NCI-H1436 (cell line): ENCODE results near the gene EPHA3.

ENCODE experiments used
- DNase-seq: peaks from one replicate; lab custom pipeline; 2025; lab: John Stamatoyannopoulos, UW

Gene EPHA3

DNA sequence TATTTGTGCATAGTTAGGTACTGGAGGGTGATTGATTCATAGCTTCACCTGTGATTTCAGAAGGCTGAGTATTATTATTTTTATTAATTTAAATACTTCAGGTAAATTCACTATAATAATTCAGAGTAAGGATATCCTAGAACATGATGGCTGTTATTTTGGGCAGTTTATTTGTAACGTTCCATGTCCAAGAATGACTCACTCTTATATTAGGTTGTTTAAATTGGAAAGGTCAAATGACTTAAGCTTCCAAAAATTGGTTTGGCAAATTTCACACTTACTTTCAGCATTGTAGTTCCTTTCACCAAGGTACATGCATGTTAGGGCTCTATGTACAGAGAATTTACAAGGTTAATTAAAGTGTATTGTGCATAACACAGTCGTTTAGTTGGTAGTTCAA lies 120.2 kb downstream of the EPHA3 start:
- DNase-seq: no peak

DNA sequence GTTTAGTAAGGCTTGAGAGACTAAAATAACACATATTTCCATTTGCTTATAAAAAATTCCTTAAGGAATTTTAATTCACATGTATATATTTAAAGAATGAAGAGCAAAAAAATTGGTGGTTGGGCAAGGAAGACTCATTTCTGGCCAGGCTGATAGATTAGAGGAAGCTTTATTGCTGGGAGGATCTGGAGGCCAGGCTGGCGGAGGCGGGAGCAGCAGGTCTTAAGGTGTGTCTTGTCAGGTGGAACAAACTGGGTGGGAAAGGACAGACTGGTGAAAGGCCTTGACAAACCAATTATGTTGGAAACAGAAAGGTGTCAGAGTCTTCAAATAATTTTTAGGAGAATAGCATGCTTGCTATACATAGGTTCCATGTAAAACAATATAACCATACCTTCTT lies 124.7 kb downstream of the EPHA3 start:
- no peak for DNase-seq

DNA sequence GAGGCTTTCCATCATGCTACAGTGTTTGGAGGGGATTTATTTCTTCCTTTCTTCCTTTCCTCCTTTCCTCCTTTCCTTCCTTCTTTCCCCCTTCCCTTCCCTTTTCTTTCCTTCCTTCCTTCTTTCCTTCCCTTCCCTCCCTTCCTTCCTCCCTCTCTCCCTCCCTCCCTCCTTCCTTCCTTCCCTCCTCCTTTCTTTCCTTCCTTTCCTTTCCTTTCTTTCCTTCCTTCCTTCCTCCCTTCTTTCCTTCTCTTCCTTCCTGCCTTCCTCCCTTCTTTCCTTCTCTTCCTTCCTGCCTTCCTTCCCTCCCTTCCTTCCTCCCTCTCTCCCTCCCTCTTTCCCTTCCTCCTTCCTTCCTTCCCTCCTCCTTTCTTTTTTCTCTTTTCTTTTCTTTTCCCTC lies 127.2 kb downstream of the EPHA3 start:
- DNase-seq: no peak

DNA sequence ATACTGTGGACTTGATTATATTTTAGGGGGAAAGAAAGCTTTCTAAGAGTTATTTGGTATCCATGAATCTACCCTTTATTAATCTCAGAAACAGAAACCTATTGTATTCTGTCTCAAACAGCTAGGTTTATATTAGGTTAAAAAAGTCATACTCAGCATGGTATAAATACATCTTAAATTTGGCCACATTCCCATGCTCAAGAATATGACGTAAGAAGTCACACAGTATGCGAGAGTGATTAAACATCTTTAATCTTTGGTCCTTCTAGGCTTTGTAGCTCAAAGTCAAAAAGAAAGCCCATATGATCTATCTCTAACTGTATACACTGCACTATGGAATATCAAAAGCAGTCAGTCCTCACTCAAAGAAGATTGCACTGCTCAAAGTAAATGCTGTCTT lies 131.4 kb downstream of the EPHA3 start:
- DNase-seq: no peak

DNA sequence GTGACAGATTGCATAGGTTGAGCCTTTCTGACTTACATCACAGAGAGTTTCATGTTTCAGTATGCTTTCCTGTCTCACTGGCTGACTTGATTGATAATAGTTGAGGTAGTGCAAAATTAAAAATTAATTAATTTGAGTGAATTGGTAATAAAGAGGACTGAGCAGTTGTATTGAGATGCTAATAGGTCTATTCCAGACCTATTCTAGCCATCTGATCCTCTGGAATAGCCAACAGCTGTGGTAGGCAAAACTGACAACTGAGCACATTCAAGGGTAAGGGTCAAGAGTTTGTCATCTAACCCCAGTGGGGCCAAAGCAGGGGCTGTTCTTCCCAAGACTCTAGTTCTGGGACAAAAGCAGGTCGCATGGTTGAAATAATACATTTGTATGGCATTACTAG lies 132.4 kb downstream of the EPHA3 start:
- no peak for DNase-seq

DNA sequence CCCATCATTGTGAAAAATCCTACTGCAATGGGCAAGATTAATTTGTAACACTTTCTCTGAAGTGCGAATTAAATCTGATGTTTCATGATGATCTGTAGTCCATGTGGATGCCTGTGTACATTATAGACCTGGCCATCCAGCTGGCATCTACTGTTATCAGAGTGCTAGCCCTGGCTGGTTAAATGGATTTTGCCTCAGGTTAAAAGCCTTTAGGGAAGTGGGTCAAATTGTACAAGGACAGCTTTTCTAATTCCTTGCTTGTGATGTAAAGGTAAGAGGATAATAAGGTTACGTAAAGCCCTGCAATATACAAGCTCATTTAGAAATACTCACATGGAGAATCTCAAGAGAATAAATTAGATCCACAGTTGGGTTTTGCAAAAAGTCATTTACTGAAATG lies 138.2 kb downstream of the EPHA3 start:
- DNase-seq: peak; percentile 24

DNA sequence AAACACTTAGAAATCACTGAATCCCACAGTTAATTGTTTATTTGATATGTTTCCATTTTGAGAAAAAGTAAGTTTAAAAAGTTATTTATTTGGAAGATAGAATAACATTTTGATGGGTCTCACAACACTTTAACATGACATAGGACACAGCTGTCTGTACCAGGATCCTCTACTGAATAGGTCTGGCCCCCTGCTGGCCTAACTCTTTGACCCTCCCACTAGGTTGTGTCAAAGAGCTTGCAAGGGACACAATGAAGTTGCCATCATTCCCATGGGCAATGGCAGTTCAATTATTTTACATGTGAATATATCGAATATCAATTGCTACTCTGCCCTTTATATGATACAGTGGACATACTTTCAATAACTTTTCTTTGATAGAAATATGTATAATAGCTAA lies 138.9 kb downstream of the EPHA3 start:
- DNase-seq: no peak

DNA sequence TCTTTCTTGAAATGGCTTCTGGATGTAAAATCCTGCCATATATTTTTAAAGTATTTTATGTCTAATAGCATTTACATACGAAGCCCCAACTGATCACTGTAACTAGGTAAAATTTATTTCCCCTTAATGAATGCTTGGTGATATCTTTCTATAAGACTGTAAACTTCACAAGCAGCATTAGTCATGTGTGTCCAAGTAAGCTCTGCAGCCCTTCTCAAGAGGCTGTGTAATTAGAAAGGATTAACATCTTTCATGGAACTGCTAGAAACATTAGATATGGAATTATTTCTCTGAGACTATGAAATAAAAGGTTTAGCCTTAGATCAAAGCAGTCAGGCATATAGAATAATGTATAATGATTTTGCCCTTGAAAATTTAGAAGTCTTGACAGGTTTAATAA lies 143.3 kb downstream of the EPHA3 start:
- DNase-seq: no peak

DNA sequence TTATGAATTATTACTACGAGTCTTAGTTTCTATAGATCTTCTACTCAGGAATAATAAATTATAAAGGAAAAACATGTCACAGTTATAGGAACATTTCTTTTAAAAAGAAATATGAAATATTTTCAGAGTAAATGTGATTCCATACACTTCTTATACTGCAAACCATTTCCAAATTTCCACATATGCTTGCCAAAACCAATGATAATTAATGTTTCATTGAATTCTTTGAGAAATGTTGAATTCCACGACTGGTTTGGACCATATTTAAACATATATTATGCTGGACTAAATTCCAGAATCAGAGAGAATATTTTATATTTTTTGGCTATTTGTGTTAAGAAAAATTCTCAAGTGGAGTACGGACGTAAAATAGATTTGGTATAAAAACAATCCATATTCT lies 144.6 kb downstream of the EPHA3 start:
- no peak for DNase-seq

DNA sequence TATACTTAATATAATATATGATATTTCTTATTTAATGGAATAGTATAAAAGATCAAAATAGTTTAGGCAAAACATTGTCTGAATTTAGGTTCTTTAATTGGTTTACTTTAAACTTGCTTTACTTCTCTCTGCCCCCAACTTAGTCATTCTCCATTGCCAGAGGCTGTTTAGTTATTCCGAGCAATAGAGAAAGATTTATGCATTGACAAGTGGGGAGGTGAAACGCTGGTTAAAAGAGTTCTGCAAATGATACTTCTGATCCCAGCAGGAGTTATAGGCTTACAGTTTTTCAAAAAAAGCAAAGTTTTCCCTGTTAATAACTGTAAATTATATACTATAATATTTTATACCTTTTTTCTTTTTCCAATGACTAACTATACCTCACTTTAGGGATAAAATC lies 145.4 kb downstream of the EPHA3 start:
- DNase-seq: no peak

DNA sequence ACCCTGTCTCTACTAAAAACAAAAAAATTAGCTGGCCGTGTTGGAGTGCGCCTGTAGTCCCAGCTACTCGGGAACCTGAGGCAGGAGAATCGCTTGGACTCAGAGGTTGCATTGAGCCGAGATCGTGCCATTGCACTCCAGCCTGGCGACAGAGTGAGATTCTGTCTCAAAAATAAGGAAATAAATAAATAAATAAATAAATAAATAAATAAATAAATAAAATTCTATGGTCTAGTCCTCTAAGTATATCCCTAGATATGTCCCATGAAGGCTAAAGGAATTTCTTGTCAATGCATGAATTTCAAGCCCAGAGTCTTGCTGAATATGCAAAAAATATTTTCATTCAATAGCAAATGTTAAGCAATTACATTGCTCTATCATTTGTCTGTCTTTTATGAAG lies 149.0 kb downstream of the EPHA3 start:
- no peak for DNase-seq

DNA sequence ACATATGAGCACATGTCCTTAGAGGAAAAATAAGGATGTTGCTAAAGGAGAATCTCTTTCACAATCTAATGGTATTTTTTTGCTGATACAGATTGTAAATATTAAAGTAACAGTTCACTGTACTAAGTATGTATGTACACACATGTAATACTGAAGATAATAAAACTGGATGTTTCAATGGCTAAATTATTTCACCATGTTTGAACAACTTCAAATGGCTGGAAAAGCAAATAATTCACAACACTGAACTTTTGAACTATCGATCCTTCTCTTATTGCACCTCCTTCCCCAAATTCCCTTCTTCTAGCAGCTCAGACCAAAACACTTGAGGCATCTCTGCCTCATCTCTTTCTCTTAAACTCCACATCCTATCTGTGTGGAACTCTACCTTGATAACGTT lies 149.5 kb downstream of the EPHA3 start:
- DNase-seq: no peak

DNA sequence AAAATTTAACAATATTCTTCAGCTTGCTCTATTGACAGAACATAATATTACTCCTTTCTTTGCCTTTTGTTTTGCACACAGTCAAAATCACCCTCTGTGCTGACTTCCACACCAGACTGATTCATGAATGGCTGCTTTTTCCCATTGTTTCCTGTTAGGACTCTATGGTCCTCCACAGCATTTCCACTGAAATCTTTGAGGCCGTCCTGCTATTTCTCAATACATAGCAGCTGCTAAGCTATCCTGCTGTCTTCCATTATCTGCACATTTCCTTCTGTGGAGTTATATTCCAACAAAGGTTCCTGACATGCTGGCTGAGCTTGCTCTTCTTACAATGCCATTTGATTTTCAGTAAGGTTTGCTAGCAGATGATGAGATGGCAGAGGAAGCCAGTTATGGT lies 153.3 kb downstream of the EPHA3 start:
- no peak for DNase-seq

DNA sequence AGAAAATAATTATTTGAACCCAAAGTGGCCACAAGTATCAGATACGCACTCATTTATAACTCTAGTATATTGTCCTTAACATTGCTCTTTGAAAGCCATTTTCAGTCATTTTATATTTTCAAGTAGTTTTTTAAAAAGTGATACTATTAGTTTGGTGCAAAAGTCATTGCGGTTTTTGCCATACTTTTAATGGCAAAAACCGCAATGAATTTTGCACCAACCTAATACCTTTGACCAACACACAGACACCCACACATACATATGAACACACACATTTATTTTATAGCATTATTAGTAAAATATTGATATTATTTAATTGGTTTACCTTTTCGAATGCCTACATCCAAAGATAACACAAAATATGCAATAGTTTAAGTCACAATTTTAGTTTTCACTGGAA lies 154.3 kb downstream of the EPHA3 start:
- DNase-seq: no peak

DNA sequence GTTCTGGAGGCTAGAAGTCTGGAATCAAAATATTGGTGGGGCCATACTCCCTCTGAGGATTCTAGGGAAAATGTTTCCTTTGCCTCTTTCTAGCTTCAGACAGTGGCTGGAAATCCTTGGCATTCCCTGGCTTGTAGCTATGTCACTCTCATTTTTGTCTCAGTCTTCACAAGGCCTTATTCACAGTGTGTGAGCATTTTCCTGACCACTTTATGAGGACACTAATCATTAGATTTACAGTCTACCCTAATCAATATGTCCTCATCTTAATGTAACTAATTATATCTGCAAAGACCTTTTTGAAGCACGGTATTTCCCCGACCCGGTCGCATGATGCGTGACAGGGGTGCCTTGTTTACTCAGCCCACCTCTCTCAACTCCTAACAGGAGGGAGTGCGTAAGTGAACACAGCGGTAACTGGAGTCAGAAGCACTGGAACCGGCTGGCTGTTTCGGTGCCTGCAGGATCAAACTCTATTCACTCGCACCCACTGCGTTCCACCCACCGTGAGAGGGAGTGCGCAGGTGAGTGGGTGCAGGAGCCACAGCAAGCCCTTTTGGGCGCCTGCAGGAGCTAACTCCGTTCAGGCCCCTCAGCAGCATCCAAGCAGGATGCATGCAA lies 155.0 kb downstream of the EPHA3 start:
- DNase-seq: no peak

DNA sequence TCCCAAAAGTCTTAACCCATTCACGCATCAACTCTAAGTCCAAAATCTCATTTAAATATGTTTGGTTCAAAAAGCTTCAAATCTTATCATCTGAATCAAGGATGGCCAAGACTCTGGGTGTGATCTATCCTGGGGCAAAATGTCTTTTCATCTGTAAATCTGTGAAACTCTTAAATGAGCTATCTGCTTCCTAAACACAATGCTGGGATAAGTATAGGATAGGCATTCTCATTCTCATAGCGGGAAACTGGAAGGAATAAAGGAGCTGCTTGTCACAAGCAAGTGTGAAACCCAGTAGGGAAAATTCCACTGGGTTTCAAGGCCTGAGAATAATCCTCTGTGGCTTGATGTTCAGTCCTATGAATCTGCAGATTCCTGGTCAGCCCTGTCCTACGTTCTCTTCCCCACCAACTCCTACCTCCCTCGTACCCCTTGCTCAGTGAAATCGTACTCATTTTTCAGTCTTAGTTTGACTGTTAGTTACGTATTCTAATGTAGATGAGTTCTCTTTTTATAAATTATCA lies 156.7 kb downstream of the EPHA3 start:
- no peak for DNase-seq

DNA sequence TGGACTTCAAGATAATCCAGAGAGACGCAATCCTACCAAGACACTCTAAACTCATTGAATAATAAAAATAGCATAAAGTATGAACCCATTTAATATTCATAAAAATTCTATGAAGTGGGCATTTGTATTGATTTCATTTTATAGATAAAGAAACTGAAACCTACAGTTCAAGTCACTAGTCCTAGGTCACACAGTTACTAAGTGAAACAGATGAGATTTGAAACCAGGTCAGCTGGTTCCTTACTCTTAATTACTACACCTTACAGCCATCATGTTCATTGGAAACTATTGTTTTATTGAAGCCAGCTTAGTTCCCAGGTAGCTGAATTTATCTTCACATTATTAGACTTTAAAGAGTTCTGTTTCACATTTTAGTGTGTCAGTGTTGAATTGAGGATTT lies 158.7 kb downstream of the EPHA3 start:
- no peak for DNase-seq

DNA sequence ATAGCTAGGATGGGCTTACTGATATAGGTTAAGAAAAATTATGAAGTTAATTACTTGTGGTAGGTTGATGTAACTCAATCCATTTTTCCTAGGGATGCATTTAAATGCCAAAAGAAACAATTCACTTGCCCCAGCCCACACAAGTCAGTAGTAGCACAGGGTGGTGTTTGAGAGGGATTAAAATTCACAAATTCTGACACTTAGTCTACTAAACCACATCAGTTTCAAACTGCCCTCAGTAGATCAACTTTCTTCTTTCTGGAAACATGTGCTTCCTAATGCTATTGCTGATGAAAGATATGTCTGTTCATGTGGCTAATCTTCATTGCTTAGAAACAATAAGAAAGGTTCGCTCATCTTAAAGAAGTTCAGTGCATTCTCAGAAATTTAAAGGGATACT lies 160.6 kb downstream of the EPHA3 start:
- no peak for DNase-seq

DNA sequence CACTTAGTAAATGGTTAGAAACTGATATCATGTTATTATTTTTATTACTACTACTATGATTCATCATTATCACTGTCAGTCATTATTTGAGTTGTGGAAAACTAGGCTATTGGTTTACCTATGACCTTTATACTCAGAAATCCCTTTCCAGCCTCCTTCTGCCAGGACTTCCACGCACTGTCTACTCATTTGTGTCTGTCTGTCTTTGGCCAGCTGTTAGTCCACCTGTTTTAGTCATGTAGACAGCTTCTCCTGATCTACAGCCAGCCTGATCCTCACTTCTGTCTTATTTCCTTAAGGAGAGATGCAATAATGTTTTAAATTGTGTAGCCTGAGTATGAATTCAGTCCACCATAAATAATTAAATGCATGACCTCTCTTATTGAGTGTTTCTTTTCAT lies 162.8 kb downstream of the EPHA3 start:
- DNase-seq: no peak

DNA sequence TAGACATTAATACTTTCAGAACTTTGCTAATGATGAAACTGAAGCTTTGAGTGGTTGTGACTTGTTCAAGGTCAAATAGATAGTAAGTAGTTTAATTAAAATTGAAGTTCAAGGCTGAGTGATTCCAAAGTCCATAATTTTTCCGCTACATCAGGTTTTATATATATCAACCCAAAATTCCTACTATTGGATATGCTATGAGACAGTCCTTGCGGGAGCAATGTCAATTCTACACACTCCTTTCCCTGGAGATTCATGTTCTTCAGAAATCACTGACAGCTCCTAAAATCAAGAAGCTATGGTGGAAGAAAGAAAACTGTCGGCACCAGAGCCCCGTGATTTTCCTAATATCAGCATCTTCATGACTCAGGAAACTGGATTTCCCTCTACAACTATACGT lies 167.6 kb downstream of the EPHA3 start:
- DNase-seq: no peak

DNA sequence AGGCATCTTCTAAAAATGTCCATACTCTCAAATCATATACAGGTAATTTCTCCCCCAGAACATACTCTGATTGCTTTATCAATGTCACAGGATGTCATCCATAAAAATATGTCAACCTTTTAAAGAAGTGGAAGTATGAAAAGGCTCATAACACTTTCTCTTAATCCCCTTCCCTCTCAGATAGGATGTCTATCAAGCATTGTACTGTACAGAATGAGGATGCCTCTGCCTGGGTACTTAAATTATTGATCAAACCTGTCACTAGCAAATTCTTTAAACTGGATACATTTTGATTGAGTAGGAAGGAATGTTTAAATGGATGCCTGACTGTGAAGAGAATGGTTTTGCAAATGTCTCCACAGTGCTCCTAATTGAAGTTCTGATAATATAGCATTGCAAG lies 168.7 kb downstream of the EPHA3 start:
- no peak for DNase-seq

DNA sequence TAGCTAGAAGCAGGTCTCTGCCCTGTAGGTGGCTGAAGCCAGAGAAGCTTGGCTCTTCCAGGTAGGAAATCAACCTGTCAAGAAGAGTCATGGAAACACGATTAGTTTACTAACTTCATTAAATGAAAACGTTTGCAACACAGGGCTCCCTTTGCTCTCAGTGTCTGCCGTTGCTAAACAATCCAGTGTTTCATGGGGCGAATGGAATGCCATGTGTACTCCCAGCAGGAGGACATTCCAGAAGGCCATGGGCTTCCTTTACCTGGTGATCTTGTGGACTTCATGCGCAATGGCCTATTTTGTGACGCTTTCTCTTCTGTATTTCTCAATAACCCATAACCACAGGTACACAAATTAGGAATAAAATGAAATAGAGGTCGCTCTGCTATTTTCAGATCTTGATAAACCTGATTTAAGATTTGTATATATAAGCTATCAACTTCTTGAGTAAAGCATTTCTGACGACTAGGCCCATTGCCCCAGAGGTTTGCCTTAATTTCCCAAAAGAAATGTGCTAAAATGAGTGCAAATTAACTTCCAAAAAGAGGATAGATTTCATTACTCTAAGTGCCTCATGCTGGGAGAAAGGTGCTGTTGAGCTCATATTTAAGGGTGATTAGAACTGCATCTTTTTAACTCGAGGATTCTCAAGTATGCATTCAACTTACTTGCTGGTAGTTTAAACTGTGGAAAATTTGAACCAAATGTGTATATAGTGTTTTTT lies 171.0 kb downstream of the EPHA3 start:
- DNase-seq: no peak

DNA sequence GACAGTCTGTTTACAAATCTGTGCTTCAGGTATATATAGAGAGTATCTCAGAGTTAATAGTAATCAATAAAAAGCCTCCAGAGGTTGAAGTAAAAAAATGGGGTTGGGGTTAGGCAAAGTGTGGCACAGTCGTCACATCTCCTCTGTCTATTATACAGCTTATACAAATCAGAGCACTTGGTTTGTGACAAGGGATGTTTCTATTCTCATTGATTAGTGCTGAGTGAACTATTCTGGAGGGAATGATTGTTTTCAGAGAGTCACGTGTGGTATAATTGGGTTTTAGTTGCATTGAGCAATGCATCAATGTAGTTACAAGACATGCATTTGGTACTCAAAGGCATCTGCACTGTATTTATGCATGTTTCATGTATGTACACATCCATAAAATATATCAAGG lies 172.9 kb downstream of the EPHA3 start:
- no peak for DNase-seq

DNA sequence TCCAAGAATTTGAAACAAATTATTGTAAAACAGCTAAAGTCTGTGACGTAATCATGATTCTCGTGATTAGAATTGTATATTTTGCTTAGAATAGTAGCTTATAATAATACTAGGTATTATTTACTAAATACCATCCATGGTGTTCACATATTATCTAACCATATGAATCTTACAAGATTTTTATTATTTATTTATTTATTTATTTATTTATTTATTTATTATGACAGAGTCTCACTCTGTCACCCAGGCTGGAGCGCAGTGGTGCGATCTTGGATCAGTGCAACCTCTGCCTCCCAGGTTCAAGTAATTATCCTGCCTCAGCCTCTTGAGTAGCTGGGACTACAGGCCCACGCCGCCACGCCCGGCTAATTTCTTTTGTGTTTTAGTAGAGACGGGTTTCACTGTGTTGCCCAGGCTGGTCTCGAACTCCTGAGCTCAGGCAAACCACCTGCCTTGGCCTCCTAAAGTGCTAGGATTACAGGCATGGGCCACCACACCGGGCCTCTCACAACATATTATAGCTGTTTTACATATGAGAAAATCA lies 173.5 kb downstream of the EPHA3 start:
- DNase-seq: no peak
